HUES48 (cell line): ENCODE measurements around the gene UBE2D1.

Experiments used
- H3K27ac ChIP-seq: one replicate; pipeline ENCODE4 v1.7.0; 2013; ENCODE audit warnings: low read depth, low read length, inconsistent platforms
- H3K27me3 ChIP-seq: 2 replicates; pipeline ENCODE4 v1.6.1; 2013; ENCODE audit warnings: mild to moderate bottlenecking, low read length; ENCODE audit not compliant: control insufficient read depth, insufficient read depth
- H3K36me3 ChIP-seq: 2 replicates; pipeline ENCODE4 v1.6.1; 2013; ENCODE audit warnings: low read length; ENCODE audit not compliant: control insufficient read depth, insufficient read depth
- H3K4me1 ChIP-seq: 2 replicates; pipeline ENCODE4 v1.6.1; 2013; ENCODE audit warnings: mild to moderate bottlenecking, low read length; ENCODE audit not compliant: control insufficient read depth, insufficient read depth
- H3K4me3 ChIP-seq: 2 replicates; pipeline ENCODE4 v1.5.1; 2013; ENCODE audit warnings: mild to moderate bottlenecking, low read depth, low read length
- H3K9ac ChIP-seq: 2 replicates; pipeline ENCODE4 v1.6.1; 2013; ENCODE audit warnings: mild to moderate bottlenecking, low read depth, low read length, moderate library complexity
- H3K9me3 ChIP-seq: 2 replicates; pipeline ENCODE4 v1.6.1; 2013; ENCODE audit warnings: low read length; ENCODE audit not compliant: control insufficient read depth, insufficient read depth

UBE2D1 gene

DNA sequence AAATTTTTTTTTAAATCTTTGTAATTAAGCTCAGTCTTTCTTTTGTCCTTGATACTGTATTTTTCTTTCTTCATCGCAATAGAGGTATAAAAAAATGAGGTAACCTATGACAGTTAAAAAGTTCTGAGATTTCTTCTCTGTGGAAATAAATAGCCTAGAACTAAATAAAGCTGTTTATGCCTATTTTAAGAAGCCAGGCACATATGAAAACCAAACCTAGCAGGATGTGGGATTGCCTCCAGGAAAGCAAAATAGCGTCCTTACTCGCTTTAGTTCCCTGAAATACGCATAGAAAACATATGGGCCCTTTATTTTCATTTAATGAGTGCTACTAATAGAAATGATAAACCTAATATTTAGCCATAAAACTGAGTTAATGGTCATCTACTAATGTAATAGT, 6.6 kb downstream of the UBE2D1 start:
- H3K9ac ChIP-seq, result no peak overlapping the region
- no peaks in the 10 kb centered on the region for H3K9me3 ChIP-seq
- H3K36me3 ChIP-seq, result no peaks in the 10 kb centered on the region; the same call in 1 of the 2 replicates
- H3K27me3 ChIP-seq, result no peaks in the 10 kb centered on the region
- no peak overlapping the region for H3K4me3 ChIP-seq
- H3K4me1 ChIP-seq, result 0 out of 2 replicates have a peak, but pooled peaks cover 8% of the 10 kb centered on the region
- no peak overlapping the region for H3K27ac ChIP-seq

DNA sequence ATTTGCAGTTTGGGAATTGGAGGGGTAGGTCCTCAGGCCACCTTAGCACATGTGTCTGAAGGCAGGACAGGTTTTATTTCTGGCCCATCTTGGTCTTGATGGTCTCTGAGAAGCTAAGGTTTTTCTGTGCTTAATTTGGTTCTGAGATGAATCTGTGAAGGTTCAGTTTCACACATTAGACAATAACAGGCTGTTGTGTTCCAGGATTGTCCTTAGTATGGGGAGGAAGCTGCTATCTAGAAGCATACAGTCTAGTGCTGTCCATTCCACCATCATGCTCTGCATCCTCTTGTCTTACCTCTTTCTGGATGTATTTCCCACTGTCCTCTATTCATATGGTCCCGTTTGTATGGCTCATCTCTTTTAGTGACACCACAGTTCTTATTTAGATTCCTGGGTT, 7.1 kb downstream of the UBE2D1 start:
- 0 out of 2 replicates have a peak, but pooled peaks cover 7% of the 10 kb centered on the region for H3K4me1 ChIP-seq
- H3K9ac ChIP-seq, result no peak overlapping the region
- no peaks in the 10 kb centered on the region; the same call in 1 of the 2 replicates for H3K36me3 ChIP-seq
- H3K4me3 ChIP-seq, result no peak overlapping the region
- H3K27me3 ChIP-seq, result no peaks in the 10 kb centered on the region
- no peak overlapping the region for H3K27ac ChIP-seq
- no peaks in the 10 kb centered on the region for H3K9me3 ChIP-seq

DNA sequence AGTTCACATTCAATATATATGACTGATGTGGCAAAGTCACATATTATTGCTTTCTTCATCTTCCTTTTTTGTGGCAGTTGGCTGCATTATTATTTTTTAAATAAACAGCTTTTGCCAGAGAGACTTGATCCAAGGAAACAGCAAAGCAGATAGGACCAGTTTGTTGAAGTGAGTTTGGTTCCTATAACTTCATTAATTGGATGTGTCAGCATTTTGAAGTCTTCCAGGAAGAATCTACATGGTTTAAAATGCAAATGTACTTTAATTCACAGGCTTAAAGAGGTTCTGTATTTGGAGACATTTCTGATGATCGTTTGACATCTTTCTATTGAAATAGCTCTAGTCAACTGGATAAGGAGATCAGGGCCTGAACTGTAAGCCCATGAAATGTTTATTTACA, 13.2 kb downstream of the UBE2D1 start:
- H3K4me3 ChIP-seq, result no peak overlapping the region
- peak overlapping the region; percentile 42 for H3K27ac ChIP-seq
- H3K36me3 ChIP-seq, result 0 out of 2 replicates have a peak, but pooled peaks cover 3% of the 10 kb centered on the region
- H3K4me1 ChIP-seq, result peaks cover 30% of the 10 kb centered on the region
- no peak overlapping the region for H3K9ac ChIP-seq
- no peaks in the 10 kb centered on the region for H3K9me3 ChIP-seq
- no peaks in the 10 kb centered on the region for H3K27me3 ChIP-seq

DNA sequence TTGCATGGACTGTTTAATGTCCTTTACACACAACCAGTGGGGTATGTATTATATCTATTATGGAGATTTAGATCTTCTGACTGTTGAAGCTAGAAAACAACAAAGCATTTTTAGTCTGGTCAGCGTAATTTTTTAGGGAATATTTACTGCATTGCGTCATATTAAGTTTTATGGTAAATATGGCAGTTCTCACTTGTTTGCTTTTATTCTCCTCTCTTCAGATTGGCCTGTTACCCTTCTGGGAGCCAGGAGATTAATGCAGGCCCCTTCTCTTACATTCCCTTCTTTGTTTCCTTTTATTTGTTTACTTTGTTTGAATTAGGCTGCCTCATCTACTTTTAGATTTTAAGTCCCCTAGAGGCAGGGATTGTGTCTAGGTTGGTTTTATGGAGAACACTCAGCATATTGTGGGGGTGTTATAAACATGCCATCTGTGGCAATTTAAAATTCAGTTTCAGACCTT, 13.8 kb downstream of the UBE2D1 start:
- Histone ChIP-seq H3K9me3 (no peaks in the 10 kb centered on the region), H3K27ac (peak overlapping the region; percentile 42), H3K9ac (no peak overlapping the region), H3K36me3 (0 out of 2 replicates have a peak, but pooled peaks cover 3% of the 10 kb centered on the region), H3K27me3 (no peaks in the 10 kb centered on the region), H3K4me3 (no peak overlapping the region), H3K4me1 (peaks cover 30% of the 10 kb centered on the region)

DNA sequence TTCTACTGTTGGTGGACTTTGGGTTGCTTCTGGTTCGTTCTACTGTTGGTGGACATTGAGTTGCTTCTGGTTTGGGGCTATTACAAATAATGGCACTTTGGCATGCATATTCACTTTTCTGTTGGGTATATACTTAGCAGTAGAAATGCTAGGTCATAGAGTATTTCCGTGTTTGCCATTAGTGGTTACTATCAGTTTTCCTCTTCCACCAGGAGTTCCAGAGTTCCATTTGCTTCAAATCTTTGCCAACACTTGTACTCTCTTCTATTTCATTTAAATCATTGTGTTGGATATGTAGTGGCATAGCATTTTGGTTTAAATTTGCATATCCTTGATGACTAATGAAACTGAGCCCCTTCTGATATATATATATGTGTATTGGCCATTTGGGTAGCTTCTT, 15.2 kb downstream of the UBE2D1 start:
- Histone ChIP-seq H3K36me3 (0 out of 2 replicates have a peak, but pooled peaks cover 3% of the 10 kb centered on the region), H3K9ac (no peak overlapping the region), H3K27ac (no peak overlapping the region), H3K4me1 (peaks cover 30% of the 10 kb centered on the region), H3K4me3 (no peak overlapping the region), H3K27me3 (no peaks in the 10 kb centered on the region), H3K9me3 (no peaks in the 10 kb centered on the region)

DNA sequence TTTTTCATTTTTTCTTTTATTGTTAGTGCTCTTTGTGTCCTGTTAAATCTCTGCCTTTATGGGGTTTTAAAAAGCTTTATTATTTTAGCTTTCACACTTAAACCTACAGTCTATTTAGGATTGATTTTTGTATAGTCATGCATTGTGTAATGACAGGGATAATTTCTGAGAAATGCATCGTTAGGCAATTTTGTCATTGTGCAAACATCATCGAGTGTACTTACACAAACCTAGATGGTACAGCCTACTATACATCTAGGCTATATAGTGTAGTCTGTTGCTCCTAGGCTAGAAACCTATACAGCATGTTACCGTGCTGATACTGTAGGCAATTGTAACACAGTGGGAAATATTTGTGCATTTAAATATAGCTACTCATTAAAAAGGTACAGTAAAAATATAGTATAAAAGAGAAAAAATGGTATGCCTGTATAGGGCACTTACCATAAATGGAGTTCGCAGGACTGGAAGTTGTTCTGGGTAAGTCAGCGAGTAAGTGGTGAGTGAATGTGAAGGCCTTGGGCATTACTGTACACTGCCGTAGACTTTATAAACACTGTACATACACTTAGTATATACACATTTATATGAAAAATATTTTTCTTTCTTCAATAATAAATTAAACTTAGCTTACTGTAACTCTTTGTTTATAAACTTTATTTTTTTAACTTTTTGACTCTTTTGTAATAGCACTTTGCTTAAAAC, 16.0 kb downstream of the UBE2D1 start:
- peaks cover 30% of the 10 kb centered on the region for H3K4me1 ChIP-seq
- H3K9me3 ChIP-seq, result no peaks in the 10 kb centered on the region
- 0 out of 2 replicates have a peak, but pooled peaks cover 3% of the 10 kb centered on the region for H3K36me3 ChIP-seq
- H3K4me3 ChIP-seq, result no peak overlapping the region
- H3K9ac ChIP-seq, result no peak overlapping the region
- H3K27ac ChIP-seq, result no peak overlapping the region
- no peaks in the 10 kb centered on the region for H3K27me3 ChIP-seq

DNA sequence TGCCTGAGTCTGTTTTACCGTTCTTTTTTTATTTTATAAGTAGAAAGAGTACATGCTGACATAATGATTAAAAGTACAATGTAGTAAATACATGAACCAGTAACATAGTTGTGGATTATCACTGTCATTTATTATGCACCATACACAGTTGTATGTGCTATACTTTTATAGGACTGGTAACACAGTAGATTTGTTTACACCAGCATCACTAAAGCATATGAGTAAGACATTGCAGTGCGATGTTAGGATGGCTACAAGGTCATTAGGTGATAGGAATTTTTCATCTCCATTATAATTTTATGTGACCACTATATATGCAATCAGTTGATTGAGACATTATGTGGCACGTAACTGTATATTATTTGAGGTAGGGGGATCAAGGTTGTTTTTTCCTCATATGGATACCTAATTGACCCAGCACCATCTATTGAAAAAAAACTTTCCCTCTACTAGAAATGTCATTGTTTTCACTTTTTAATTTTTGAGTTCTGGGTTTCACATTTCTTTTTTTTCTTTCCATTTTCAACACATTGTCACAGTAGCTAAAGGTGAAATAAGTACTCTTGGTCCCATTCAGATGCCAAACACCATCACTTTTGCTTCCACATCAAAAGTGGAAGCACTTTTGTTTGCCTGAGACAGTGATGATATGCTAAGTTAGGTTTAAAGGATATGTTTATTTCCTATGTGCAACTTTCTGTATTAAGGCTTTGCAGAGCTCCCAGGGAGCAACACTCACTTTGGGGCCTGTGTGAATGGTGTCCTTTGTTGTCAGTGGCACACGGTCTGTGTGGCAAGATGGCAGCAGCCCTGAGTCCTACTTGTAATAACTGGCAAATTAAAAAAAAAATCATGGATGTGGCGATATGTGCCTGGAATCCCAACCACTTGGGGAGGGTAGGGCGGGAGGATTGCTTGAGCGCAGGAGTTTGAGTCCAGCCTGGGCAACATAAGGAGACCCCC, 17.1 kb downstream of the UBE2D1 start:
- H3K4me3 ChIP-seq, result no peak overlapping the region
- H3K4me1 ChIP-seq, result peaks cover 30% of the 10 kb centered on the region
- H3K27ac ChIP-seq, result no peak overlapping the region
- H3K27me3 ChIP-seq, result no peaks in the 10 kb centered on the region
- no peaks in the 10 kb centered on the region for H3K9me3 ChIP-seq
- no peak overlapping the region for H3K9ac ChIP-seq
- 0 out of 2 replicates have a peak, but pooled peaks cover 3% of the 10 kb centered on the region for H3K36me3 ChIP-seq

DNA sequence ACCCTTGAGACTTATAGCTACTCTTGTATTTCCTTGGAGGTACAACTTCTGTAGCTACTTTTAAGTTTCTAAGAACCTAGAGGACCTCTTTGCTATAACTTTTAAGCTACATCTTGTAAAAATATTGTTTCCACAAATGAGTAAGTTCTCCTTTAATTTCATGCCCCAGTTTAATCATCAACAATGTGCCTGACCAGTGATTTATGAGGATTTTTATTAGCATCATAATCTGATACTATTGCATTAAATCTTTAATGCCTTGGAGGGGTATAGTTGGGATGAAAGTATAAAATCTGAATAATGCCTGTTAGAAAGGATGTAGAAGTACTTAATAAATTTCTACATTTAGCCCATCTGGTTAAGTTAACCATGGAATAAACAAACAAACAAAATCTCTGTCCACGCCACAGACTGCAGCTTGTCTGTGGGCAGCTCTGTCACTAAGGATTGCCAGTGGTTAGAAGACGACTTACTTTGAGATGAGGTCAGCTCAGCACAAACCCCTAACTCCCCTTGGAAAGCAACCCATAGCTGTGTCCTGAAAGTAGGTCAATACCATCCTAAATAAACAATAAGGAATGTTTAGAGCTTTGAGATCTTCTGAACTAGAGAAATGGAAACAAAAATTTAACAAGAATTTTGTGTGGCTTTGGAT, 18.3 kb downstream of the UBE2D1 start:
- Histone ChIP-seq H3K36me3 (0 out of 2 replicates have a peak, but pooled peaks cover 3% of the 10 kb centered on the region), H3K4me3 (no peak overlapping the region), H3K27ac (no peak overlapping the region), H3K27me3 (no peaks in the 10 kb centered on the region), H3K9ac (no peak overlapping the region), H3K4me1 (peaks cover 27% of the 10 kb centered on the region), H3K9me3 (no peaks in the 10 kb centered on the region)

DNA sequence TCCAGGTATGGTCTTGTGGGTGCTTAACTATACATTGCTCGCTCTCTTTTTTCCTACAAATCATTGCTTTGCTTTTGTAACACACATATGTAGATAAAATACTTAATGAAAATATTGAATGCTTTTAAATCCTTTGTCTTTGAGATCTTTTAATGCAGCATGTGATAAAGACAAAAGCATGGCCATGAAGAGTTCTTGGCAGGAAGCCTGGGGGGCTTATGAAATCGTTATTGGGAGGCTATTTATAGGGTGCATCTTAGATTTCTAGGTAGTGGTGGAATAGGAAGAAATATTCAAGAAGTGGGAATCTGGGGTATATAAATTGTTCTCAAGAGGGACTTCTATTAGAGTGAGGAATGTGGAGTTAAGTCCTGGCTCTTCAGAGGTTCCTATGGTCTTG, 21.9 kb downstream of the UBE2D1 start:
- peaks cover 7% of the 10 kb centered on the region for H3K36me3 ChIP-seq
- H3K27ac ChIP-seq, result no peak overlapping the region
- H3K9me3 ChIP-seq, result no peaks in the 10 kb centered on the region
- no peak overlapping the region for H3K4me3 ChIP-seq
- peaks cover 12% of the 10 kb centered on the region for H3K4me1 ChIP-seq
- H3K27me3 ChIP-seq, result no peaks in the 10 kb centered on the region
- no peak overlapping the region for H3K9ac ChIP-seq

DNA sequence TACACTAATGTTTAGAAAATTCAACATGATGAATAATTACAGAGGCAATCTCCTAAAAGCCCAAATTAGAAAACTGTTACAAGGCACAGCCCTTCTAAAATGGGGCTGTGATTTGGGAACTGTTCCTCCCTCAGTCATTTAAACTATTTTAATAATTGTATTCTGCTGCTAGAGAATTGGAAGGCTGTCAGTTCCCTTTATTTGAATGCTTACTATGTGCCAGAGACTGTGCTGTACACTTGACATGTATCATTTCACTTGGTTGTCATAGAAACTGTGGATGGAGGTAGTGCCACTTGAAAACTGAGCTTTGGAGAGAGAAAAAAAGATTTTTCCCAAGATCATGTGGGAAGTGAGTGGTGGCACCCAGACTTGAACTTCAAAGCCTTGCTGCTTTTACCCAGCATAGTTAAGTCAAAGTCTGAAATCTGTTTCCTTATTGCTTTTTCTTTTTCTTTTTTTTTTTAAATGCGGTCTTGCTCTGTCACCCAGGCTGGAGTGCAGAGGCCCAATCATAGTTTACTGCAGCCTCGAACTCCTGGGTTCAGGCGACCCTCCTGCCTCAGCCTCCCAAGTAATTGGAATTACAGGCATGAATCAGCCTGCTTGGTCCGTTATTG, 23.6 kb downstream of the UBE2D1 start:
- Histone ChIP-seq H3K9ac (no peak overlapping the region), H3K9me3 (no peaks in the 10 kb centered on the region)

More for the DNA sequence above, 23.6 kb downstream of the UBE2D1 start:
- H3K36me3 ChIP-seq, result peaks cover 8% of the 10 kb centered on the region
- H3K4me1 ChIP-seq, result peaks cover 8% of the 10 kb centered on the region
- no peak overlapping the region for H3K4me3 ChIP-seq
- no peaks in the 10 kb centered on the region for H3K27me3 ChIP-seq
- H3K27ac ChIP-seq, result no peak overlapping the region
